SK-N-SH (cell line): ENCODE results near the gene CTAGE4. TPM values are rescaled to one million over a fixed set of nuclear protein-coding genes. Genes with fewer than 3 reads are reported as not detected.

Experiments used
- CTCF ChIA-PET: fragments of 300-600, 350-600 bp; formaldehyde crosslinking; extraction: SDS; loops from one replicate; lab custom pipeline; 2021; lab: Yijun Ruan, JAX
- POLR2A ChIA-PET: fragments of 350-600 bp; sonication (Branson Sonifier 250); formaldehyde crosslinking; extraction: SDS; loops from one replicate; lab custom pipeline; 2020; ENCODE audit warnings: antibody characterized with exemption, inconsistent platforms; lab: Yijun Ruan, JAX
- DNase-seq: peaks from one replicate; pipeline ENCODE4 v3.0.0; 2012
- H2AFZ ChIP-seq: fragments of 200-600 bp; sonication (generic); 2 replicates; pipeline ENCODE4 v1.8.1; 2016; ENCODE audit warnings: antibody characterized with exemption, mild to moderate bottlenecking, low read depth
- H3F3A ChIP-seq: fragments of 200-600 bp; sonication (generic); replicated peaks from 2 replicates; pipeline ENCODE3; 2016; ENCODE audit warnings: antibody characterized with exemption, mild to moderate bottlenecking; ENCODE audit not compliant: insufficient read depth
- H3K27ac ChIP-seq, 2 experiments: fragments of 200-500 bp in 1 of 2; fragments of 200-600 bp in 1 of 2; sonication (Bioruptor generic) in 1 of 2; sonication (generic), shearing (Covaris generic) in 1 of 2; 2 replicates each; pipeline versions ENCODE4 v1.5.1 to v1.6.1; 2014 to 2016; ENCODE audit warnings: low read depth in 2 of 2, inconsistent platforms in 1 of 2, low read length in 1 of 2, mild to moderate bottlenecking in 1 of 2, mixed read lengths in 1 of 2
- H3K27me3 ChIP-seq: fragments of 200-600 bp; sonication (generic), shearing (Covaris generic); 2 replicates; pipeline ENCODE4 v1.6.1; 2016; ENCODE audit warnings: mixed run types; ENCODE audit not compliant: insufficient read depth
- H3K36me3 ChIP-seq, 2 experiments: fragments of 200-500 bp in 1 of 2; fragments of 200-600 bp in 1 of 2; sonication (Bioruptor generic) in 1 of 2; sonication (generic) in 1 of 2; replicated peaks in 1 of 2; 2 replicates each; pipeline versions ENCODE3 to v1.5.1; 2014 to 2016; ENCODE audit warnings: low read length in 1 of 2, mild to moderate bottlenecking in 1 of 2; ENCODE audit not compliant: insufficient read depth in 2 of 2, control insufficient read depth in 1 of 2
- H3K4me1 ChIP-seq, 2 experiments: fragments of 200-500 bp in 1 of 2; fragments of 200-600 bp in 1 of 2; sonication (Bioruptor generic) in 1 of 2; sonication (generic), shearing (Covaris generic) in 1 of 2; 2 replicates each; pipeline versions ENCODE4 v1.5.1 to v1.6.1; 2014 to 2016; ENCODE audit warnings: low read depth in 1 of 2, low read length in 1 of 2, mixed run types in 1 of 2; ENCODE audit not compliant: insufficient read depth in 2 of 2, control insufficient read depth in 1 of 2
- H3K4me2 ChIP-seq: fragments of 200-600 bp; sonication (generic), shearing (Covaris generic); 2 replicates; pipeline ENCODE4 v1.6.1; 2017; ENCODE audit warnings: mixed run types
- H3K4me3 ChIP-seq, 2 experiments: fragments of 200-500 bp in 1 of 2; fragments of 200-600 bp in 1 of 2; sonication (Bioruptor generic) in 1 of 2; sonication (generic), shearing (Covaris generic) in 1 of 2; 2 replicates each; pipeline versions ENCODE4 v1.5.1 to v1.8.1; 2014 to 2016; ENCODE audit warnings: low read depth in 2 of 2, inconsistent platforms in 1 of 2, low read length in 1 of 2, mild to moderate bottlenecking in 1 of 2, mixed read lengths in 1 of 2, moderate library complexity in 1 of 2
- H3K79me2 ChIP-seq: fragments of 200-600 bp; sonication (generic); 2 replicates; pipeline ENCODE4 v1.8.1; 2017; ENCODE audit warnings: mild to moderate bottlenecking; ENCODE audit not compliant: insufficient read depth
- H3K9ac ChIP-seq: fragments of 200-600 bp; sonication (generic); 2 replicates; pipeline ENCODE4 v1.6.1; 2017; ENCODE audit warnings: mixed run types
- H3K9me2 ChIP-seq: fragments of 200-600 bp; sonication (generic); 2 replicates; pipeline ENCODE4 v1.6.1; 2017; ENCODE audit warnings: mixed run types
- H3K9me3 ChIP-seq: fragments of 200-600 bp; sonication (generic); 2 replicates; pipeline ENCODE4 v1.6.1; 2017; ENCODE audit warnings: mixed run types, mild to moderate bottlenecking, moderate library complexity
- H4K20me1 ChIP-seq: fragments of 200-600 bp; sonication (generic); 2 replicates; pipeline ENCODE4 v1.6.1; 2017; ENCODE audit warnings: mild to moderate bottlenecking, mixed run types; ENCODE audit not compliant: insufficient read depth
- CHD2 ChIP-seq: fragments of 150-350 bp; IDR thresholded peaks from 2 replicates; pipeline ENCODE4 v1.6.1; 2018; ENCODE audit warnings: low read length; ENCODE audit not compliant: partially characterized antibody
- EP300 ChIP-seq, 2 experiments: IDR thresholded peaks; 2 replicates each; pipeline versions ENCODE4 v1.4.0 to v1.6.1; 2012; ENCODE audit warnings: borderline replicate concordance in 1 of 2, low read depth in 1 of 2, low read length in 1 of 2
- EZH2phosphoT487 ChIP-seq: fragments of 200-600 bp; sonication (generic); IDR thresholded peaks from 2 replicates; pipeline ENCODE4 v1.6.1; 2017; ENCODE audit warnings: low read depth, mixed run types, mild to moderate bottlenecking, antibody characterized with exemption, moderate library complexity, borderline replicate concordance
- FOSL2 ChIP-seq: IDR thresholded peaks from 2 replicates; pipeline ENCODE4 v1.4.0; 2012; ENCODE audit warnings: low read depth, mild to moderate bottlenecking, moderate library complexity, borderline replicate concordance
- FOXM1 ChIP-seq: IDR thresholded peaks from 2 replicates; pipeline ENCODE4 v1.4.0; 2012; ENCODE audit warnings: low read depth, mild to moderate bottlenecking
- JUND ChIP-seq: IDR thresholded peaks from 2 replicates; pipeline ENCODE4 v1.4.0; 2012
- NRF1 ChIP-seq: IDR thresholded peaks from 2 replicates; pipeline ENCODE4 v1.6.1; 2012; ENCODE audit warnings: low read depth, mild to moderate bottlenecking, low read length
- RCOR1 ChIP-seq: fragments of 150-350 bp; IDR thresholded peaks from 2 replicates; pipeline ENCODE4 v1.6.1; 2017; ENCODE audit warnings: antibody characterized with exemption, low read length
- RFX5 ChIP-seq: IDR thresholded peaks from 2 replicates; pipeline ENCODE4 v1.6.1; 2012; ENCODE audit warnings: mild to moderate bottlenecking, improper control_type of control experiment, low read length
- TEAD4 ChIP-seq: IDR thresholded peaks from 2 replicates; pipeline ENCODE4 v1.4.0; 2012; ENCODE audit warnings: mild to moderate bottlenecking, borderline replicate concordance; ENCODE audit not compliant: insufficient read depth
- WGBS: methylation state at CpG from one replicate; pipeline ENCODE4 v1.1.6; 2017; ENCODE audit warnings: low lambda C conversion rate; 5-methylcytosine and 5-hydroxymethylcytosine counted together
- polyA plus RNA-seq, 3 experiments: library from polyadenylated mRNA; depleted of rRNA; stranded (reverse); fragments of >200 nt; gene quantifications; 2 replicates each; pipeline ENCODE4 v1.2.3, GENCODE V29; 2012
- TF ChIP-seq, protein P1 (sequence below): IDR thresholded peaks from 2 replicates; pipeline ENCODE4 v1.4.0; 2012; ENCODE audit warnings: low read depth
- TF ChIP-seq, protein P2 (sequence below): IDR thresholded peaks from 2 replicates; pipeline ENCODE4 v1.4.0; 2012; ENCODE audit warnings: low read depth, borderline replicate concordance
- TF ChIP-seq, protein P3 (sequence below): fragments of 200-600 bp; sonication (generic); IDR thresholded peaks from 2 replicates; pipeline ENCODE4 v1.6.1; 2017; ENCODE audit warnings: antibody characterized with exemption, mild to moderate bottlenecking, moderate library complexity
- TF ChIP-seq, protein P4 (sequence below): fragments of 150-350 bp; IDR thresholded peaks from 2 replicates; pipeline ENCODE4 v1.6.1; 2017; ENCODE audit warnings: antibody characterized with exemption, low read length, low read depth, borderline replicate concordance

Gene CTAGE4
- polyA plus RNA-seq, 1 of the 3 experiments (the other 2 are of a cell fraction) = not detected

DNA sequence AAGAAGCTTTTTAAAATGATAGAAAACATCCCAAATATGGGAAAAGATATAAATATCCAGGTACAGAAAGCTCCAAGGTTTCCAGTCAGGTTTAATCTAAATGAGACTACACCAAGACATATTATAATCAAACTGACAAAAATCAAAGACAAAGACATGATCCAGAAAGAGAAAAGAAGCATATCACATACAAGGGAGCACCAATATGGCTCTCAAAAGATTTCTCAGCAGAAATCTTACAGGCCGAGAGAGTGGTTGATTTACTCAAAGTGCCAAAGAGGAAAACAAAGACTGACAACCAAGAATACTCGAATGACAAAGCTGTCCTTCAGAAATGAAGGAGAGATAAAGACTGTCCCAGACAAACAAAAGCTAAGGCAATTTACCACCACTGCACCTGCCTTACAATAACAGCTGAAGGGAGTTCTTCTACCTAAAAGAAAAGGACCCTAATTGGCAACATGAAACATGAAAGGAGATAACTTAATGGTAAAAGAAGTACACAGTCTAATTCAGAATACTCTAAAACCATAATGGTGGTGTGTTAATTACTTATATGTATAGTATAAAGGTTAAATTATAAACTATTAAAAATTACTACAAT is 34.9 kb upstream of the CTAGE4 start:
- no peak overlapping the region for H2AFZ ChIP-seq
- TF ChIP-seq CHD2 (no peak), EZH2phosphoT487 (no peak), NRF1 (no peak), JUND (no peak), RCOR1 (no peak), TEAD4 (no peak), FOXM1 (no peak), EP300 (IDR thresholded peaks at IDR 0.05; ENCODE audit: borderline replicate concordance in 1 of 2, low read depth in 1 of 2, low read length in 1 of 2) (no peak), FOSL2 (no peak), RFX5 (no peak)
- TF ChIP-seq, protein P1, sequence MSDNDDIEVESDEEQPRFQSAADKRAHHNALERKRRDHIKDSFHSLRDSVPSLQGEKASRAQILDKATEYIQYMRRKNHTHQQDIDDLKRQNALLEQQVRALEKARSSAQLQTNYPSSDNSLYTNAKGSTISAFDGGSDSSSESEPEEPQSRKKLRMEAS = no peak
- TF ChIP-seq, protein P2, sequence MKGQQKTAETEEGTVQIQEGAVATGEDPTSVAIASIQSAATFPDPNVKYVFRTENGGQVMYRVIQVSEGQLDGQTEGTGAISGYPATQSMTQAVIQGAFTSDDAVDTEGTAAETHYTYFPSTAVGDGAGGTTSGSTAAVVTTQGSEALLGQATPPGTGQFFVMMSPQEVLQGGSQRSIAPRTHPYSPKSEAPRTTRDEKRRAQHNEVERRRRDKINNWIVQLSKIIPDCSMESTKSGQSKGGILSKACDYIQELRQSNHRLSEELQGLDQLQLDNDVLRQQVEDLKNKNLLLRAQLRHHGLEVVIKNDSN = no peak
- TF ChIP-seq, protein P3, sequence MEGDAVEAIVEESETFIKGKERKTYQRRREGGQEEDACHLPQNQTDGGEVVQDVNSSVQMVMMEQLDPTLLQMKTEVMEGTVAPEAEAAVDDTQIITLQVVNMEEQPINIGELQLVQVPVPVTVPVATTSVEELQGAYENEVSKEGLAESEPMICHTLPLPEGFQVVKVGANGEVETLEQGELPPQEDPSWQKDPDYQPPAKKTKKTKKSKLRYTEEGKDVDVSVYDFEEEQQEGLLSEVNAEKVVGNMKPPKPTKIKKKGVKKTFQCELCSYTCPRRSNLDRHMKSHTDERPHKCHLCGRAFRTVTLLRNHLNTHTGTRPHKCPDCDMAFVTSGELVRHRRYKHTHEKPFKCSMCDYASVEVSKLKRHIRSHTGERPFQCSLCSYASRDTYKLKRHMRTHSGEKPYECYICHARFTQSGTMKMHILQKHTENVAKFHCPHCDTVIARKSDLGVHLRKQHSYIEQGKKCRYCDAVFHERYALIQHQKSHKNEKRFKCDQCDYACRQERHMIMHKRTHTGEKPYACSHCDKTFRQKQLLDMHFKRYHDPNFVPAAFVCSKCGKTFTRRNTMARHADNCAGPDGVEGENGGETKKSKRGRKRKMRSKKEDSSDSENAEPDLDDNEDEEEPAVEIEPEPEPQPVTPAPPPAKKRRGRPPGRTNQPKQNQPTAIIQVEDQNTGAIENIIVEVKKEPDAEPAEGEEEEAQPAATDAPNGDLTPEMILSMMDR = no peak
- TF ChIP-seq, protein P4, sequence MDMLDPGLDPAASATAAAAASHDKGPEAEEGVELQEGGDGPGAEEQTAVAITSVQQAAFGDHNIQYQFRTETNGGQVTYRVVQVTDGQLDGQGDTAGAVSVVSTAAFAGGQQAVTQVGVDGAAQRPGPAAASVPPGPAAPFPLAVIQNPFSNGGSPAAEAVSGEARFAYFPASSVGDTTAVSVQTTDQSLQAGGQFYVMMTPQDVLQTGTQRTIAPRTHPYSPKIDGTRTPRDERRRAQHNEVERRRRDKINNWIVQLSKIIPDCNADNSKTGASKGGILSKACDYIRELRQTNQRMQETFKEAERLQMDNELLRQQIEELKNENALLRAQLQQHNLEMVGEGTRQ = no peak
- TF ChIP-seq, all 33 proteins: peak for 0
- Histone ChIP-seq H3K27ac (no peak overlapping the region), H3K36me3 (no peaks in the 10 kb centered on the region), H3K27me3 (no peaks in the 10 kb centered on the region), H3K4me2 (no peak overlapping the region), H3K9ac (no peak overlapping the region), H3K4me1 (no peaks in the 10 kb centered on the region), H4K20me1 (no peaks in the 10 kb centered on the region), H3K9me3 (peaks cover 19% of the 10 kb centered on the region), H3F3A (no peaks in the 10 kb centered on the region), H3K79me2 (no peaks in the 10 kb centered on the region), H3K4me3 (no peak overlapping the region), H3K9me2 (0 out of 2 replicates have a peak, but pooled peaks cover 5% of the 10 kb centered on the region)
- WGBS = 1% methylated on average over 2 of the region's 2 CpGs
- ChIA-PET POLR2A (no interaction called here), CTCF (interaction anchor here (1.0 kb wide), 2 partner anchors 20 to 290 kb away, joined by 3 to 4 read pairs; no protein-coding TSS in a partner anchor)
- no peak for DNase-seq
